Colonic mucosa (tissue), 4 donors: Measurements from ENCODE around the gene DGKH. TPM values are rescaled to one million over a fixed set of nuclear protein-coding genes. Genes with fewer than 3 reads are reported as not detected.

Experiments used
- DNase-seq: peaks from one replicate; pipeline ENCODE4 v3.0.0-alpha.2; 2020
- H3K27ac ChIP-seq: fragments of 200-600 bp; one replicate; pipeline ENCODE4 v1.8.0; 2021
- H3K27me3 ChIP-seq: fragments of 200-600 bp; one replicate; pipeline ENCODE4 v1.8.0; 2021
- H3K36me3 ChIP-seq: fragments of 200-600 bp; one replicate; pipeline ENCODE4 v1.8.0; 2021
- H3K4me1 ChIP-seq: fragments of 200-600 bp; one replicate; pipeline ENCODE4 v1.8.0; 2021; ENCODE audit warnings: mild to moderate bottlenecking
- H3K4me3 ChIP-seq: fragments of 200-600 bp; one replicate; pipeline ENCODE4 v1.8.0; 2021
- H3K9ac ChIP-seq, 2 donors: one replicate each; pipeline ENCODE4 v1.7.0; 2013; ENCODE audit warnings: control low read depth in 2 of 2, low read depth in 2 of 2, low read length in 2 of 2
- H3K9me3 ChIP-seq: fragments of 200-600 bp; one replicate; pipeline ENCODE4 v1.8.0; 2021
- intact Hi-C: fragments of 100-400 bp; cut with DNase I; formaldehyde crosslinking; loops from one replicate; pipeline ENCODE4 v1.14.1; 2022
- total RNA-seq, 2 donors: library from RNA; stranded (reverse); fragmentation: NEBNext Ultra II Directional in 1 of 2; extraction: Animal tissue kit (Norgen Biotek cat#: 25700) in 1 of 2; gene quantifications; one replicate each; pipeline ENCODE4 v1.2.1, GENCODE V29; 2021
- TF ChIP-seq, protein P1 (sequence below): fragments of 200-600 bp; IDR thresholded peaks from one replicate; pipeline ENCODE4 v1.8.0; 2022; ENCODE audit warnings: antibody characterized with exemption, mild to moderate bottlenecking
- donor health status: healthy.
- donor health status: DM: no; HTN: no; CAD: no.
- donor health status: DM: no; HTN: no; CAD: no.

DGKH gene
- total RNA-seq, 2 donors from 2014 or later: 15.5 to 17.9 TPM

DNA sequence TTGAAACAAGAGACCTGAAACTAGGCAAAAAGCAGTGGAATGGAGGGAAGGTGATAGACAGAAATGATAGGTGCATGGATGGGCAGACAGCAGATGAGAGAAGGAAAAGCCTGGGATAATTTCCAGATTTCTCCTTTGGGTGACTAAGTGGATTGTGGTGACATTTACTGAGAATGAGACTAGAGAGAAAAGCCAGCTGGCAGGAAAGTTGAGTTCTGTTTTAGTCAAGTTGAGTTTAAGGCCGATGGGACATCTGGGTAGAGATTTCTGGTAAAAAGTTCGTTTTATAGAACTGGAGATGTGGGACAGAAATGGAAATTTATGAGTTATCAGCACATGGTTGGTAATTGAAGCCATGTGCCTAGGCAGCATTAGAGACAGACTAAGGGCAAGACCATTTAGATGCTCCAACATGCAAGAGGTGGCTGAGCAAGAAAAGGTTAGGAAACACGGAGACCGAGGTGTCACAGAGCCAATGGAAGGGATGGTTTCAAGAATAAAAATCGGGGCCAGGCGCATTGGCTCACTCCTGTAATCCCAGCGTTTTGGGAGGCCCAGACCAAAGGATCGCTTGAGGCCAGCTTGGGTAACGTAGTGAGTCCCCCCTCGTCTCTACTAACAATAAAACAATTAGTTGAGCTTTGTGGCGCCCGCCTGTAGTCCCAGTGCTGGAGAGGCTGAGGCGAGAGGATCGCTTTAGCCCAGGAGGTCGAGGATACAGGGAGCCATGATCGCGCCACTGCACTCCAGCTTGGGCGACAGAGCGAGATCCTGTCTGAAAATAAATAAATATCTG is 9.6 kb upstream of the DGKH start:
- no peak for DNase-seq
- H3K27ac ChIP-seq: no peak overlapping the region
- intact Hi-C loops: no loop called here

DNA sequence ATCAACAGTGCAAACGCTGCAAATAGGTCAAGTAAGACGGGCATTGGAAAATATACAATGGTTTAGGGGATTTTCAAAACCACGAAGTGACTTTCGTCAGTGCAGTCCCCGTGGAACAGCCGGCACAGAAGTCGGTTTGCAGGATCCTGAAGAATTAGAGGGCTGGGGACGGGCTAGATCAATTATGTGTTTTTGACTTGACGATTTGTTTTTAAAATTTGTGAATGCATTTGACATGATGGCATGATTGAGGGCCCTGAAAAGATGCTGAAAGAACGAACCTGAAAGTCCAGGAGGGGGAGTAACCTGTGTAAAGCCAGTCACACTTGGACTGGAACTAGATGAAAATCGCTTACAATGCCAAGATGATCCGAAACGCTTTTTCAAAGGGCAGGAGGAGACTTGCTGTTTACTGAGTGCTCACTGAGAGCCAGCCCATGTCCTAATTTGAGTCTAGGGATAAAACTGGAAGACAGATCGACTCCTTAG is 8.9 kb upstream of the DGKH start:
- Histone ChIP-seq H3K4me3 (peak overlapping the region; percentile 92), H3K27me3 (no peaks in the 10 kb centered on the region), H3K9ac (peak overlapping the region; percentile 82 to 91), H3K9me3 (no peaks in the 10 kb centered on the region), H3K4me1 (no peaks in the 10 kb centered on the region), H3K36me3 (no peaks in the 10 kb centered on the region), H3K27ac (peak overlapping the region; percentile 96)
- TF ChIP-seq, protein P1, sequence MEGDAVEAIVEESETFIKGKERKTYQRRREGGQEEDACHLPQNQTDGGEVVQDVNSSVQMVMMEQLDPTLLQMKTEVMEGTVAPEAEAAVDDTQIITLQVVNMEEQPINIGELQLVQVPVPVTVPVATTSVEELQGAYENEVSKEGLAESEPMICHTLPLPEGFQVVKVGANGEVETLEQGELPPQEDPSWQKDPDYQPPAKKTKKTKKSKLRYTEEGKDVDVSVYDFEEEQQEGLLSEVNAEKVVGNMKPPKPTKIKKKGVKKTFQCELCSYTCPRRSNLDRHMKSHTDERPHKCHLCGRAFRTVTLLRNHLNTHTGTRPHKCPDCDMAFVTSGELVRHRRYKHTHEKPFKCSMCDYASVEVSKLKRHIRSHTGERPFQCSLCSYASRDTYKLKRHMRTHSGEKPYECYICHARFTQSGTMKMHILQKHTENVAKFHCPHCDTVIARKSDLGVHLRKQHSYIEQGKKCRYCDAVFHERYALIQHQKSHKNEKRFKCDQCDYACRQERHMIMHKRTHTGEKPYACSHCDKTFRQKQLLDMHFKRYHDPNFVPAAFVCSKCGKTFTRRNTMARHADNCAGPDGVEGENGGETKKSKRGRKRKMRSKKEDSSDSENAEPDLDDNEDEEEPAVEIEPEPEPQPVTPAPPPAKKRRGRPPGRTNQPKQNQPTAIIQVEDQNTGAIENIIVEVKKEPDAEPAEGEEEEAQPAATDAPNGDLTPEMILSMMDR: no peak
- intact Hi-C loops: no loop called here
- peak; percentile 40 for DNase-seq

More for the DNA sequence above, 9.6 kb upstream of the DGKH start:
- H3K4me1 ChIP-seq: no peaks in the 10 kb centered on the region
- TF ChIP-seq, protein P1: no peak
- H3K36me3 ChIP-seq: no peaks in the 10 kb centered on the region
- no peak overlapping the region for H3K9ac ChIP-seq
- H3K9me3 ChIP-seq: no peaks in the 10 kb centered on the region
- peak overlapping the region; percentile 92 for H3K4me3 ChIP-seq
- H3K27me3 ChIP-seq: no peaks in the 10 kb centered on the region

DNA sequence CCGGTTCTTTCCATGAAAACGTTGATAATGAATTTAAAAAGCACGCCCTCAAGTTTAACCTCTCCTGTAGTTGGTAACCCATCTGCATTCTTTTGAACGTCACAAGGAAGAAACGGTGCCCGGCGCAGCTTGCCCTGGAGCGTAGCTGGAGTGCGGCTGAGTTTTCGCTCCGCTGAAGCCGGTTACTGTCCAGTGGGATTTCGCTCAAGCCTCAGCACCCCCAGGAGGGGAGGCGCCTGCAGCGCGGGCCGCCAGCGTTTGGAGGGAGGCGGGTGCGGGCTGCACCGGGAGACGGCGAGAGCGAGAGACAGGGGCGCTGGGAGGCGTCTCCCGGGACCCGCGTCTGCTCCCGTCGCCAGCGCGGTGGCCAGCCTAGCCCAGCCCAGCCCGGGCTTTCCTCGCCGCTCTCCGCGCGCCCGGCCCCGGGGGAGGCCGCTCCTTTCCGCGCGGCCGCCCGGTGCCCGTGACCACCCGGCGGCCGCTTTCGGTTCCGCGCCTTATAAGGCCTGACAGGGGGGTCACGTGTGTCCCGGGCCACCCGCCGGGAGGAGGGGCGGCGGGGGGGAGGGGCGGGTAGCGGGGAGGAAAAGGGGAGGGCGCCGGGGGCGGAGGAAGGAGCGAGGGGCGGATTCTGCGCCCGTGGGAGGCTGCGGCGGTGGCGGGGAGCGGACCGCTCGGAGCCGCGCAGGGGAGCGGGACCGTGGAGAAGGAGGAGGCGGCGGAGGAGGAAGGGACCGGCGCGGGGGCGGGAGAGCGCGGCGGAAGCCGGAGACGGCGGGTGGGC is 8.3 kb upstream of the DGKH start:
- Histone ChIP-seq H3K4me1 (no peaks in the 10 kb centered on the region), H3K9ac (peak overlapping the region; percentile 82 to 91), H3K27ac (peak overlapping the region; percentile 96), H3K9me3 (no peaks in the 10 kb centered on the region), H3K4me3 (peak overlapping the region; percentile 92), H3K27me3 (no peaks in the 10 kb centered on the region), H3K36me3 (no peaks in the 10 kb centered on the region)
- DNase-seq: peak; percentile 95
- intact Hi-C loops: loop anchor here (5.0 kb wide), 1 partner anchor 78 kb away; the partner anchor contains the start of gene VWA8
- TF ChIP-seq, protein P1: no peak

DNA sequence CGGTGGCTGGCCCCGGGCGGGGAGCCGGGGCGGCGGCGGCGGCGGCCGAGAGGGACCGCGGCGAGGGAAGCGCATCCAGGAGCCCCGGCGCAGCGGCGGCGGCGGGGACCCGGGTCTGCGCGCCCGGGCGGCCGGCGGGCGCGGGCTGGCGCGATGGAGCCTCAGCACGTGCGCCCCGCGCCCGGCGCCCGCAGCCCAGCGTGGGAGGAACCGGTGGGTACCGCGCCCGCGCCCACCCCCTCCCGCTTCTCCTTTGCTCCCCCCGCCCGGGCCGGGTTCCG is 7.8 kb upstream of the DGKH start:
- H3K9ac ChIP-seq: peak overlapping the region; percentile 52 to 68
- H3K4me1 ChIP-seq: no peaks in the 10 kb centered on the region
- H3K27ac ChIP-seq: peak overlapping the region; percentile 96
- no peaks in the 10 kb centered on the region for H3K27me3 ChIP-seq
- no peaks in the 10 kb centered on the region for H3K9me3 ChIP-seq
- DNase-seq: no peak
- TF ChIP-seq, protein P1: no peak
- peak overlapping the region; percentile 92 for H3K4me3 ChIP-seq
- no peaks in the 10 kb centered on the region for H3K36me3 ChIP-seq
- intact Hi-C loops: loop anchor here (5.0 kb wide), 1 partner anchor 78 kb away; the partner anchor contains the start of gene VWA8

DNA sequence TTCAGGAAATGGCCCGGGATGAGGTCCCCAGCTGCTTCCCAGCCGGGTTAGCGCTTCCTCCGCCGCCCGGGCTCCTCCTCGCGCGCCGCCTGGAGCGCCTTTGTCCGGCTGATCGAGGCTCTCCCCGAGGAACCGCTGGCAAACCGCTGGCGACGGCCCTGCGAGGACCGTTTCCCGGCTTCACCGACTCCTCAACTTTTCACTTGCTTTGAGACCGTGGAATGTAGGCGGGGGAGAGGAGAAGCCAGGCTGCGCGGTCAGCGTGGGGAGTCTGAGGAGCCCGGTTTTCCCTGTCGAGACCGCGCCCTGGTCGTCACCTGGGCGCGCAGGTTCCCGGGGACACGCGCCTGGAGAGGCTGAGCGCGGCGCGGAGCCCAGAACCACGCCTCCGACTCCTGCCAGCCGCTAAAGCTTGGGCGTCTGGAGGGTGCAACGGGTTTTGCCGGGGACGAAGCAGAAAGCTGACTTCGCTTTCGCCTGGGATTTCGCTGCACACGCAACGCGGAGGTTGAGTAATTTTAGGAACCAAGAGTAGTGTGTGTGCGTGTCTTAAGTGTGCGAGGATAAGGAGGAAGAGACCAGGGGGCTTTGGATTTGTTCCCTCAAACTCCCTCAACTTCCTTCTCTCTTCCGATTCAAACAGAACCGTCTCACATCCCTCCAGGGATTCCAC is 7.3 kb upstream of the DGKH start:
- Histone ChIP-seq H3K9ac (peak overlapping the region; percentile 52 to 68), H3K4me3 (peak overlapping the region; percentile 92), H3K27ac (peak overlapping the region; percentile 96), H3K4me1 (no peaks in the 10 kb centered on the region), H3K36me3 (no peaks in the 10 kb centered on the region), H3K27me3 (no peaks in the 10 kb centered on the region), H3K9me3 (no peaks in the 10 kb centered on the region)
- DNase-seq: peak; percentile 71
- intact Hi-C loops: loop anchor here (5.0 kb wide), 1 partner anchor 79 kb away; the partner anchor contains the start of gene VWA8
- TF ChIP-seq, protein P1: no peak
